SK-N-SH (cell line): ENCODE results near the gene ARL5B. TPM values are rescaled to one million over a fixed set of nuclear protein-coding genes. Genes with fewer than 3 reads are reported as not detected.
A peak's percentile ranks its signal among the peaks of the same experiment; 100 is the strongest.
"Not testable (repeated sequence)": the region's sequence is repeated elsewhere in the genome, so short reads cannot be mapped to it uniquely, and the experiment has no call there.

Experiments used
- CTCF ChIA-PET: fragments of 300-600, 350-600 bp; formaldehyde crosslinking; extraction: SDS; loops from one replicate; lab custom pipeline; 2021; lab: Yijun Ruan, JAX
- POLR2A ChIA-PET: fragments of 350-600 bp; sonication (Branson Sonifier 250); formaldehyde crosslinking; extraction: SDS; loops from one replicate; lab custom pipeline; 2020; ENCODE audit warnings: antibody characterized with exemption, inconsistent platforms; lab: Yijun Ruan, JAX
- DNase-seq: peaks from one replicate; pipeline ENCODE4 v3.0.0; 2012
- H2AFZ ChIP-seq: fragments of 200-600 bp; sonication (generic); 2 replicates; pipeline ENCODE4 v1.8.1; 2016; ENCODE audit warnings: antibody characterized with exemption, mild to moderate bottlenecking, low read depth
- H3F3A ChIP-seq: fragments of 200-600 bp; sonication (generic); replicated peaks from 2 replicates; pipeline ENCODE3; 2016; ENCODE audit warnings: antibody characterized with exemption, mild to moderate bottlenecking; ENCODE audit not compliant: insufficient read depth
- H3K27ac ChIP-seq, 2 experiments: fragments of 200-500 bp in 1 of 2; fragments of 200-600 bp in 1 of 2; sonication (Bioruptor generic) in 1 of 2; sonication (generic), shearing (Covaris generic) in 1 of 2; 2 replicates each; pipeline versions ENCODE4 v1.5.1 to v1.6.1; 2014 to 2016; ENCODE audit warnings: low read depth in 2 of 2, inconsistent platforms in 1 of 2, low read length in 1 of 2, mild to moderate bottlenecking in 1 of 2, mixed read lengths in 1 of 2
- H3K27me3 ChIP-seq: fragments of 200-600 bp; sonication (generic), shearing (Covaris generic); 2 replicates; pipeline ENCODE4 v1.6.1; 2016; ENCODE audit warnings: mixed run types; ENCODE audit not compliant: insufficient read depth
- H3K36me3 ChIP-seq, 2 experiments: fragments of 200-500 bp in 1 of 2; fragments of 200-600 bp in 1 of 2; sonication (Bioruptor generic) in 1 of 2; sonication (generic) in 1 of 2; replicated peaks in 1 of 2; 2 replicates each; pipeline versions ENCODE3 to v1.5.1; 2014 to 2016; ENCODE audit warnings: low read length in 1 of 2, mild to moderate bottlenecking in 1 of 2; ENCODE audit not compliant: insufficient read depth in 2 of 2, control insufficient read depth in 1 of 2
- H3K4me1 ChIP-seq, 2 experiments: fragments of 200-500 bp in 1 of 2; fragments of 200-600 bp in 1 of 2; sonication (Bioruptor generic) in 1 of 2; sonication (generic), shearing (Covaris generic) in 1 of 2; 2 replicates each; pipeline versions ENCODE4 v1.5.1 to v1.6.1; 2014 to 2016; ENCODE audit warnings: low read depth in 1 of 2, low read length in 1 of 2, mixed run types in 1 of 2; ENCODE audit not compliant: insufficient read depth in 2 of 2, control insufficient read depth in 1 of 2
- H3K4me2 ChIP-seq: fragments of 200-600 bp; sonication (generic), shearing (Covaris generic); 2 replicates; pipeline ENCODE4 v1.6.1; 2017; ENCODE audit warnings: mixed run types
- H3K4me3 ChIP-seq, 2 experiments: fragments of 200-500 bp in 1 of 2; fragments of 200-600 bp in 1 of 2; sonication (Bioruptor generic) in 1 of 2; sonication (generic), shearing (Covaris generic) in 1 of 2; 2 replicates each; pipeline versions ENCODE4 v1.5.1 to v1.8.1; 2014 to 2016; ENCODE audit warnings: low read depth in 2 of 2, inconsistent platforms in 1 of 2, low read length in 1 of 2, mild to moderate bottlenecking in 1 of 2, mixed read lengths in 1 of 2, moderate library complexity in 1 of 2
- H3K79me2 ChIP-seq: fragments of 200-600 bp; sonication (generic); 2 replicates; pipeline ENCODE4 v1.8.1; 2017; ENCODE audit warnings: mild to moderate bottlenecking; ENCODE audit not compliant: insufficient read depth
- H3K9ac ChIP-seq: fragments of 200-600 bp; sonication (generic); 2 replicates; pipeline ENCODE4 v1.6.1; 2017; ENCODE audit warnings: mixed run types
- H3K9me2 ChIP-seq: fragments of 200-600 bp; sonication (generic); 2 replicates; pipeline ENCODE4 v1.6.1; 2017; ENCODE audit warnings: mixed run types
- H3K9me3 ChIP-seq: fragments of 200-600 bp; sonication (generic); 2 replicates; pipeline ENCODE4 v1.6.1; 2017; ENCODE audit warnings: mixed run types, mild to moderate bottlenecking, moderate library complexity
- H4K20me1 ChIP-seq: fragments of 200-600 bp; sonication (generic); 2 replicates; pipeline ENCODE4 v1.6.1; 2017; ENCODE audit warnings: mild to moderate bottlenecking, mixed run types; ENCODE audit not compliant: insufficient read depth
- FOXJ3 ChIP-seq: sonication (generic); formaldehyde crosslinking; IDR thresholded peaks from 2 replicates; pipeline ENCODE4 v1.5.1; 2020; ENCODE audit warnings: mild to moderate bottlenecking, missing genetic modification reagents
- RAD21 ChIP-seq: IDR thresholded peaks from 2 replicates; pipeline ENCODE4 v1.6.1; 2012; ENCODE audit warnings: mild to moderate bottlenecking, low read length
- SMC3 ChIP-seq: IDR thresholded peaks from 2 replicates; pipeline ENCODE4 v1.6.1; 2012; ENCODE audit warnings: low read depth, low read length, improper control_type of control experiment
- TEAD4 ChIP-seq: IDR thresholded peaks from 2 replicates; pipeline ENCODE4 v1.4.0; 2012; ENCODE audit warnings: mild to moderate bottlenecking, borderline replicate concordance; ENCODE audit not compliant: insufficient read depth
- WGBS: methylation state at CpG from one replicate; pipeline ENCODE4 v1.1.6; 2017; ENCODE audit warnings: low lambda C conversion rate; 5-methylcytosine and 5-hydroxymethylcytosine counted together
- polyA plus RNA-seq, 3 experiments: library from polyadenylated mRNA; depleted of rRNA; stranded (reverse); fragments of >200 nt; gene quantifications; 2 replicates each; pipeline ENCODE4 v1.2.3, GENCODE V29; 2012
- TF ChIP-seq, protein P1 (sequence below): fragments of 200-600 bp; sonication (generic); IDR thresholded peaks from 2 replicates; pipeline ENCODE4 v1.6.1; 2017; ENCODE audit warnings: antibody characterized with exemption, mild to moderate bottlenecking, moderate library complexity
- TF ChIP-seq, protein P2 (sequence below): IDR thresholded peaks from 2 replicates; pipeline ENCODE4 v1.4.0; 2012; ENCODE audit warnings: low read depth, borderline replicate concordance

Gene ARL5B
- polyA plus RNA-seq, 1 of the 3 experiments (the other 2 are of a cell fraction) = 4.9 TPM

DNA sequence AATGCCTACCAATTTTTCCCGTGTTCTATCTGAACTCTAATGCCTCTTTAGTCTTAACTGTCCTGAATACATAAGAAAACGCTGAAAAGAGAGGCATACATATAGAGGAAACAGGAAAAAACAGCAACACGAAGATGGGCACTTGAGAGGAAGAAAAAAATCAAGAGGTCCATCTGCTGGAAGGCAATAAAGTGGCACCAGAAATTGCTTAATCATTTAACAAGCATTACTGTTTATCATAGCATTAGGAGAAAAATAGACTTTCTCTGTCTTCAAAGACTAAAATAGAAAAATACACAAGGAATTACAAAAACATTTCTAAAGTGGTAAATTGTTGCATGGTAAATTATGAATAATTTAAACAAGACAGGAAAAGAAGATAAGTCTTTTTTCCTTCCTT lies 42.9 kb upstream of the ARL5B start:
- TF ChIP-seq, protein P1, sequence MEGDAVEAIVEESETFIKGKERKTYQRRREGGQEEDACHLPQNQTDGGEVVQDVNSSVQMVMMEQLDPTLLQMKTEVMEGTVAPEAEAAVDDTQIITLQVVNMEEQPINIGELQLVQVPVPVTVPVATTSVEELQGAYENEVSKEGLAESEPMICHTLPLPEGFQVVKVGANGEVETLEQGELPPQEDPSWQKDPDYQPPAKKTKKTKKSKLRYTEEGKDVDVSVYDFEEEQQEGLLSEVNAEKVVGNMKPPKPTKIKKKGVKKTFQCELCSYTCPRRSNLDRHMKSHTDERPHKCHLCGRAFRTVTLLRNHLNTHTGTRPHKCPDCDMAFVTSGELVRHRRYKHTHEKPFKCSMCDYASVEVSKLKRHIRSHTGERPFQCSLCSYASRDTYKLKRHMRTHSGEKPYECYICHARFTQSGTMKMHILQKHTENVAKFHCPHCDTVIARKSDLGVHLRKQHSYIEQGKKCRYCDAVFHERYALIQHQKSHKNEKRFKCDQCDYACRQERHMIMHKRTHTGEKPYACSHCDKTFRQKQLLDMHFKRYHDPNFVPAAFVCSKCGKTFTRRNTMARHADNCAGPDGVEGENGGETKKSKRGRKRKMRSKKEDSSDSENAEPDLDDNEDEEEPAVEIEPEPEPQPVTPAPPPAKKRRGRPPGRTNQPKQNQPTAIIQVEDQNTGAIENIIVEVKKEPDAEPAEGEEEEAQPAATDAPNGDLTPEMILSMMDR = 0 out of 2 replicates have a peak, but pooled peaks have one; percentile 20
- TF ChIP-seq TEAD4 (no peak), RAD21 (peak; percentile 25; the same call in 1 of the 2 replicates)
- peaks cover 3 to 7% of the 10 kb centered on the region in 2 experiments; a peak in 3 of 4 replicates for H3K4me1 ChIP-seq
- no peak for DNase-seq
- peaks cover 4% of the 10 kb centered on the region for H3F3A ChIP-seq
- POLR2A ChIA-PET = no interaction called here
- peaks cover 0 to 13% of the 10 kb centered on the region in 2 experiments for H3K36me3 ChIP-seq
- H3K4me3 ChIP-seq = no peak overlapping the region
- no peak overlapping the region for H3K4me2 ChIP-seq
- no peak overlapping the region for H3K9ac ChIP-seq
- H3K27ac ChIP-seq = no peak overlapping the region
- no peaks in the 10 kb centered on the region for H3K79me2 ChIP-seq
- WGBS = 63% methylated on average over 3 of the region's 3 CpGs
- H2AFZ ChIP-seq = no peak overlapping the region
- H3K27me3 ChIP-seq = no peaks in the 10 kb centered on the region
- H3K9me3 ChIP-seq = no peaks in the 10 kb centered on the region
- CTCF ChIA-PET = no interaction called here
- H4K20me1 ChIP-seq = no peaks in the 10 kb centered on the region
- no peaks in the 10 kb centered on the region for H3K9me2 ChIP-seq

DNA sequence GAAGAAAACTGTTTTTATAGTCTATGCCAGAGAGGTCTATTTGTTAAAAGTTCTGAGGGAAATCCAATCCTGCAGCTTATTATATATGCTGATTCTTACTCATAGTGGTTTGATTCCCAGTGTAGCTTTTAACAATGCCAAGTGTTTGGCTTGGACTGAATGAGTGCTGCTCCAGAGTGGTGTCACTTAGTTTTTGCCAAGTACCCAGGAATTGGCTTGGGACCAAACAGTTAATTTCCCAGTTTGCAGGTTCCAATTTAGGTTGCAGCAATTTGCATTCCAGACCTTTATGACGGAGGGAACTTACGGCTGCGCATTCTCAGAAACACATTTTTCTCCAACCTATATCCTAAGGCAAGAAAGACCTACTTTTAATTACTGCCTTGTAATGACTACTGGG lies 40.2 kb upstream of the ARL5B start:
- Histone ChIP-seq H3K36me3 (peaks cover 3 to 15% of the 10 kb centered on the region in 2 experiments), H2AFZ (no peak overlapping the region), H3K9me2 (no peaks in the 10 kb centered on the region), H3K4me1 (peaks cover 3 to 17% of the 10 kb centered on the region in 2 experiments; a peak in 3 of 4 replicates), H3K9ac (no peak overlapping the region), H3K4me2 (no peak overlapping the region), H3K9me3 (no peaks in the 10 kb centered on the region), H3K27ac (no peak overlapping the region; a peak in 1 of 4 replicates), H3K27me3 (no peaks in the 10 kb centered on the region), H3F3A (peaks cover 4% of the 10 kb centered on the region), H3K4me3 (no peak overlapping the region), H3K79me2 (no peaks in the 10 kb centered on the region), H4K20me1 (no peaks in the 10 kb centered on the region)
- DNase-seq = no peak
- ChIA-PET CTCF (no interaction called here), POLR2A (no interaction called here)
- 90% methylated on average over 3 of the region's 3 CpGs for WGBS
- TF ChIP-seq FOXJ3 (CRISPR knock-in tag) = no peak

DNA sequence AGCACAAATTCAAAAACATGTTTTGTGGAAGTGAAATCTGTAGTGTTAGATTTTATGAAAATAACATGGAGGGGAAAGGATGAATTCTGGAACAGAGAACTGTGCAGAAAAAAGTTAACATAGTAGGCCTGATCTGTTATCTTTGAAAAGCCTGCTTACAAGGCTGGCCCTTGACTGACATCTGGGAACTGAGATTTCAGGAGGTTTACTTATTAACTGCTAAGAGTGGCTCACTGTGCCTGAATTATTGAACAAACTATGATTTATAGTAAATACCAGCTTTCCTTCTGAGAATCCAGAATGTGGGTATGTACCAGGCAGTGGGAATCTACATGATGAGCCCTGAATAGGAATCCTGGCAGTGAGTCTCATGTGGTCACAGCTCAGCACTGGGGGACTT lies 38.4 kb upstream of the ARL5B start:
- Histone ChIP-seq H3K9me3 (no peaks in the 10 kb centered on the region), H3K9ac (no peak overlapping the region), H3K4me2 (no peak overlapping the region), H3K36me3 (peaks cover 3 to 12% of the 10 kb centered on the region in 2 experiments), H3F3A (peaks cover 4% of the 10 kb centered on the region), H3K9me2 (no peaks in the 10 kb centered on the region), H3K27ac (no peak overlapping the region), H4K20me1 (no peaks in the 10 kb centered on the region), H3K79me2 (no peaks in the 10 kb centered on the region), H3K4me1 (peaks cover 3 to 18% of the 10 kb centered on the region in 2 experiments; a peak in 3 of 4 replicates), H3K4me3 (no peak overlapping the region), H2AFZ (no peak overlapping the region), H3K27me3 (no peaks in the 10 kb centered on the region)
- DNase-seq = no peak
- CTCF ChIA-PET = no interaction called here
- POLR2A ChIA-PET = no interaction called here
- TF ChIP-seq SMC3 (no peak), RAD21 (no peak), TEAD4 (no peak)
- TF ChIP-seq, protein P2, sequence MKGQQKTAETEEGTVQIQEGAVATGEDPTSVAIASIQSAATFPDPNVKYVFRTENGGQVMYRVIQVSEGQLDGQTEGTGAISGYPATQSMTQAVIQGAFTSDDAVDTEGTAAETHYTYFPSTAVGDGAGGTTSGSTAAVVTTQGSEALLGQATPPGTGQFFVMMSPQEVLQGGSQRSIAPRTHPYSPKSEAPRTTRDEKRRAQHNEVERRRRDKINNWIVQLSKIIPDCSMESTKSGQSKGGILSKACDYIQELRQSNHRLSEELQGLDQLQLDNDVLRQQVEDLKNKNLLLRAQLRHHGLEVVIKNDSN = no peak

DNA sequence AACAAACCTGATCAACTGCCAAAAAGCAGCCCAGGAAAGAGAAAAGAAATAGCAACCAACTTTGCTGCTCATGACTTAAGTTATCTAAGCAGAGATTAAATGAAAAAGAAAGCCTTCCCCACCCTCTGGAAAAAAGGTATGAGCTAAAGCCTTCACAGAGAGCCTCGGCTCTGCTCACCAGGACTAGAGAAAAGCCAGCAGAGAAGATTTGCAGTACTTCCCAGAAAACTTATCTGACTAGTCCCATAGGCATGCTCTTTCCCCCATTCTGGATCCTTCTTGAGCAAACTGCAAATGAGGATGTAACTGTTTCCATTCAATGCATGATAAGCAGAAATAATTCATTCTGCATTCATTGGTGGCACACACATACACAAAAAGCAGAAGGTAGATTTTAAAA lies 35.6 kb upstream of the ARL5B start:
- H3K9me2 ChIP-seq, H3K27me3 ChIP-seq, H3K4me2 ChIP-seq, DNase-seq, H4K20me1 ChIP-seq, POLR2A ChIA-PET, H3K9me3 ChIP-seq, H3F3A ChIP-seq, H3K79me2 ChIP-seq, H3K4me3 ChIP-seq: not testable (repeated sequence)
- H3K4me1 ChIP-seq = peaks cover 5 to 18% of the 10 kb centered on the region in 2 experiments; a peak in 3 of 4 replicates
- H3K36me3 ChIP-seq = peaks cover 3 to 12% of the 10 kb centered on the region in 2 experiments
- peak overlapping the region; percentile 10; the same call in 1 of the 2 replicates for H3K9ac ChIP-seq
- WGBS = 72% methylated on average over 1 of the region's 1 CpG
- 0 out of 2 replicates have a peak overlapping the region, but pooled peaks have one; percentile 12 for H2AFZ ChIP-seq
- CTCF ChIA-PET = interaction anchor here (0.7 to 0.9 kb wide), 2 partner anchors 23 to 41 kb away, joined by 3 read pairs; no protein-coding TSS in a partner anchor
- H3K27ac ChIP-seq = peak overlapping the region; percentile 27 to 53; a peak in 3 of 4 replicates
